Upper lobe of left lung (tissue), 4 donors: ENCODE data around the gene ACTL6A.

ENCODE experiments used
- CTCF ChIP-seq, 6 experiments: fragments of 450-650 bp in 4 of 6; fragments of 200-600 bp in 2 of 6; sonication (generic) in 2 of 6; IDR thresholded peaks; one replicate each; pipeline ENCODE4 v1.5.1; 2016 to 2019; ENCODE audit warnings: antibody characterized with exemption in 6 of 6
- POLR2A ChIP-seq, 4 donors: fragments of 450-650 bp; IDR thresholded peaks; one replicate each; pipeline ENCODE4 v1.5.1; 2016 to 2017; ENCODE audit warnings: antibody characterized with exemption in 4 of 4, mild to moderate bottlenecking in 2 of 4
- POLR2AphosphoS5 ChIP-seq, 2 donors: sonication (generic); formaldehyde crosslinking; IDR thresholded peaks; one replicate each; pipeline ENCODE4 v1.5.1; 2017; ENCODE audit warnings: antibody characterized with exemption in 2 of 2

DNA sequence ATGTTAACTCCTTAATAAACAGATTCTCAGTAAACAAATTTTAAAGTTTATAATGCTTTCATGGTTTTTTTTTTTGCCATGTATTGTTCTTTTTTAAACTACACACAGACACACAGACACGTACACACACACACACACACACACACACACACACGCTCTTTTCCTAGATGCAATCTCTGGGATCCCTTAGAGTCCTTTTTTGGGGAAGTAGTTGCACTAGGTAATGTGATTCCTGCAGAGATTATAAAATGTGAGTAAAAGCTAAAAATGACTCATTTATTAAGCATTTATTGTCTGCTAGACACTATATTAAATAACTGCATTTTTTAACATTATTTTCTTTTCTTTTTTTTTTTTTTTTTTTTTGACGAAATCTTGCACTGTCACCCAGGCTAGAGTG is 61.7 kb downstream of the ACTL6A start:
- TF ChIP-seq POLR2A (IDR thresholded peaks at IDR 0.05) (no peak), CTCF (IDR thresholded peaks at IDR 0.05) (no peak), POLR2AphosphoS5 (IDR thresholded peaks at IDR 0.05) (no peak)
